Heart right ventricle (tissue), 16 donors: ENCODE results near the gene C19orf67. TPM values are rescaled to one million over a fixed set of nuclear protein-coding genes. Genes with fewer than 3 reads are reported as not detected.

ENCODE experiments used
- ATAC-seq, 8 donors: fragments of 200-7000 bp; cut with Tn5 transposase; one replicate each; pipeline ENCODE4 v1.9.1; 2020; ENCODE audit warnings: mild to moderate bottlenecking in 8 of 8, moderate library complexity in 8 of 8, moderate number of reproducible peaks in 1 of 8
- DNase-seq, 2 donors: peaks; one replicate each; pipeline ENCODE4 v3.0.0-alpha.2; 2020
- H3K27ac ChIP-seq, 10 donors: fragments of 200-600 bp; sonication (generic) in 2 of 10; one replicate each; pipeline versions ENCODE4 v1.5.0 to v1.8.0; 2020 to 2022; ENCODE audit warnings: mild to moderate bottlenecking in 3 of 10
- H3K27me3 ChIP-seq, 7 donors: fragments of 200-600 bp; one replicate each; pipeline ENCODE4 v1.8.0; 2021 to 2022; ENCODE audit warnings: mild to moderate bottlenecking in 2 of 7
- H3K36me3 ChIP-seq, 9 donors: fragments of 200-600 bp; sonication (generic) in 1 of 9; one replicate each; pipeline versions ENCODE4 v1.5.0 to v1.8.0; 2020 to 2022; ENCODE audit warnings: mild to moderate bottlenecking in 2 of 9
- H3K4me1 ChIP-seq, 9 donors: fragments of 200-600 bp; sonication (generic) in 1 of 9; one replicate each; pipeline versions ENCODE4 v1.5.0 to v1.8.0; 2020 to 2022; ENCODE audit warnings: mild to moderate bottlenecking in 4 of 9
- H3K4me3 ChIP-seq, 10 donors: fragments of 200-600 bp; sonication (generic) in 2 of 10; one replicate each; pipeline versions ENCODE4 v1.5.0 to v1.8.0; 2020 to 2022; ENCODE audit warnings: mild to moderate bottlenecking in 7 of 10, moderate library complexity in 2 of 10
- H3K9me3 ChIP-seq, 11 donors: fragments of 200-600 bp in 10 of 11; sonication (generic) in 2 of 11; one replicate each; pipeline versions ENCODE4 v1.5.0 to v1.8.0; 2013 to 2022; ENCODE audit warnings: mild to moderate bottlenecking in 2 of 11, control low read depth in 1 of 11, moderate library complexity in 1 of 11
- WGBS, 2 donors: extraction: QIAGEN DNeasy Blood & Tissue Kit; methylation state at CpG; one replicate each; pipeline ENCODE4 v1.1.7; 2013; ENCODE audit warnings: inconsistent platforms in 1 of 2; 5-methylcytosine and 5-hydroxymethylcytosine counted together
- intact Hi-C, 10 donors: fragments of 100-400 bp; cut with DNase I; formaldehyde crosslinking; loops; one replicate each; pipeline versions ENCODE4 v1.11.1 to v1.14.2; 2022
- polyA plus RNA-seq, 2 donors: library from polyadenylated mRNA; stranded (reverse); fragments of 200-250 nt; gene quantifications; one replicate each; pipeline ENCODE4 v1.2.3, GENCODE V29; 2013
- total RNA-seq, 10 donors: library from RNA; stranded (reverse); fragmentation: NEBNext Ultra II Directional in 3 of 10; extraction: Animal tissue kit (Norgen Biotek cat#: 25700) in 3 of 10; gene quantifications; one replicate each; pipeline versions ENCODE4 v1.2.1 to v1.2.4, GENCODE V29; 2021 to 2023
- TF ChIP-seq, protein P1 (sequence below), 9 donors: fragments of 200-600 bp; sonication (generic) in 2 of 9; IDR thresholded peaks; one replicate each; pipeline versions ENCODE4 v1.5.0 to v1.8.0; 2021 to 2022; ENCODE audit warnings: antibody characterized with exemption in 9 of 9, mild to moderate bottlenecking in 5 of 9, moderate library complexity in 1 of 9
- donor health status: Arrhythmogenic right ventricular cardiomyopathy.
- donor health status: ischemic (EF 13 %, LVEDD 7.1; RV severe dilation, severe dysfunction).
- donor health status: healthy with polysubstance abuse.
- donor health status: DM: no; HTN: yes; CAD: no.
- donor health status: DM: no; HTN: no; CAD: no.
- donor health status: ischemic (EF 25% LVEDD 6.9; RV normal size, moderate dysfunction).
- donor health status: ischemic (EF 25% LVEDD 5.7; RV mildly dilated, moderate dysfunction).
- donor health status: healthy.
- donor health status: DM: yes; HTN: yes; CAD: no.
- donor health status: Ischemic cardiomyopathy.
- donor health status: ischemic (EF 35%, LVEDD 5.7; RV mildly dilated, moderate dysfunction).
- donor health status: nonischemic (EF 11% LVEDD 7.7; RV severe dilation, severe dysfunction).
- donor health status: DM: yes; HTN: yes; CAD: no.
- donor health status: PGD.
- donor health status: ischemic (EF 29% LVEDD 5.4; RV normal size, mild dysfunction).
- donor health status: nonischemic (EF 23%, LVEDD 6.1; RV moderate dilation, normal function).

C19orf67 gene
- total and polyA plus RNA-seq, 12 donors, result not detected

GRCh38 chr19:14055396-14055795 lies 30.2 kb downstream of the C19orf67 start:
- no peak for DNase-seq
- ATAC-seq, result no peak
- peaks cover 0 to 17% (median 5%) of the 10 kb centered on the region in 9 donors for H3K4me1 ChIP-seq
- whole genome bisulfite sequencing, 2 donors, result 84 to 88% methylated on average over 3 of the region's 3 CpGs
- no peak overlapping the region for H3K27ac ChIP-seq
- peaks cover 0 to 26% (median 0%) of the 10 kb centered on the region in 9 donors for H3K36me3 ChIP-seq
- peaks cover 0 to 11% (median 0%) of the 10 kb centered on the region in 11 donors for H3K9me3 ChIP-seq
- TF ChIP-seq, protein P1, sequence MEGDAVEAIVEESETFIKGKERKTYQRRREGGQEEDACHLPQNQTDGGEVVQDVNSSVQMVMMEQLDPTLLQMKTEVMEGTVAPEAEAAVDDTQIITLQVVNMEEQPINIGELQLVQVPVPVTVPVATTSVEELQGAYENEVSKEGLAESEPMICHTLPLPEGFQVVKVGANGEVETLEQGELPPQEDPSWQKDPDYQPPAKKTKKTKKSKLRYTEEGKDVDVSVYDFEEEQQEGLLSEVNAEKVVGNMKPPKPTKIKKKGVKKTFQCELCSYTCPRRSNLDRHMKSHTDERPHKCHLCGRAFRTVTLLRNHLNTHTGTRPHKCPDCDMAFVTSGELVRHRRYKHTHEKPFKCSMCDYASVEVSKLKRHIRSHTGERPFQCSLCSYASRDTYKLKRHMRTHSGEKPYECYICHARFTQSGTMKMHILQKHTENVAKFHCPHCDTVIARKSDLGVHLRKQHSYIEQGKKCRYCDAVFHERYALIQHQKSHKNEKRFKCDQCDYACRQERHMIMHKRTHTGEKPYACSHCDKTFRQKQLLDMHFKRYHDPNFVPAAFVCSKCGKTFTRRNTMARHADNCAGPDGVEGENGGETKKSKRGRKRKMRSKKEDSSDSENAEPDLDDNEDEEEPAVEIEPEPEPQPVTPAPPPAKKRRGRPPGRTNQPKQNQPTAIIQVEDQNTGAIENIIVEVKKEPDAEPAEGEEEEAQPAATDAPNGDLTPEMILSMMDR (IDR thresholded peaks at IDR 0.05), result no peak
- peaks cover 0 to 41% (median 28%) of the 10 kb centered on the region in 7 donors for H3K27me3 ChIP-seq
- intact Hi-C loops, result no loop called here
- no peak overlapping the region for H3K4me3 ChIP-seq

- TF ChIP-seq, protein P1 (IDR thresholded peaks at IDR 0.05), result no peak
- no peak overlapping the region for H3K27ac ChIP-seq
- H3K27me3 ChIP-seq, result peaks cover 0 to 34% (median 22%) of the 10 kb centered on the region in 7 donors
- peaks cover 0 to 17% (median 5%) of the 10 kb centered on the region in 9 donors for H3K4me1 ChIP-seq
- ATAC-seq (peak in 1 of 8 donors; percentile 10), DNase-seq (no peak)
- no peak overlapping the region for H3K4me3 ChIP-seq
- WGBS, 2 donors, result 58 to 63% methylated on average over 11 of the region's 11 CpGs
- intact Hi-C loops, result loop anchor here in 3 of 10 donors (5.0 kb wide), 2 partner anchors 162 to 172 kb away; no protein-coding TSS in a partner anchor
- H3K36me3 ChIP-seq, result peaks cover 0 to 33% (median 0%) of the 10 kb centered on the region in 9 donors
- H3K9me3 ChIP-seq, result peaks cover 0 to 11% (median 0%) of the 10 kb centered on the region in 11 donors
Measured at GRCh38 chr19:14054721-14055120, 30.9 kb downstream of the C19orf67 start.

DNA sequence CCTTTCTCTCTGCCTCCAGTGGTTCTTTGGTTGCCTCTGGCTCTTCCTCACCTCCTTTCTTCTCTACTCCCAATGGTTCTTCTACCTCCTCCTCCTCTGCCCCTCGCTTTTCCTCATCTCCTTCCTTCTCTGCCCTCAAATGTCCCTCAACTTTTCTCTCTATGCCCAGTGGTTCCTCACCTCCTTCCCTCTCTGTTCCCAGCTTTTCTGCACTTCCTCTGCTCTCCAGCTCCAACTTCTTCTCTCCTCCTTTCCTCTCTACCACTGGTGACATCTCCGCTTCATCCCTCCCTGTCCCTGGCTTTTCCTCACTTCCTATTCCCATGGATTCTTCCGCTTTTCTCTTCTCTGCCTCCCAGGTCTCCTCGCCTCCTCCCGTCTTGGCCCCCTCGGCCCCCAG lies 31.5 kb downstream of the C19orf67 start:
- ATAC-seq (no peak), DNase-seq (no peak)
- Histone ChIP-seq H3K4me3 (no peak overlapping the region), H3K9me3 (peaks cover 0 to 11% (median 0%) of the 10 kb centered on the region in 11 donors), H3K27me3 (peaks cover 0 to 28% (median 15%) of the 10 kb centered on the region in 7 donors), H3K27ac (no peak overlapping the region), H3K4me1 (peaks cover 0 to 17% (median 5%) of the 10 kb centered on the region in 9 donors), H3K36me3 (peaks cover 0 to 36% (median 0%) of the 10 kb centered on the region in 9 donors)
- TF ChIP-seq, protein P1 (IDR thresholded peaks at IDR 0.05), result no peak
- intact Hi-C loops, result loop anchor here in 3 of 10 donors (5.0 kb wide), 2 partner anchors 162 to 172 kb away; no protein-coding TSS in a partner anchor
- WGBS, 2 donors, result 79 to 84% methylated on average over 6 of the region's 6 CpGs

DNA sequence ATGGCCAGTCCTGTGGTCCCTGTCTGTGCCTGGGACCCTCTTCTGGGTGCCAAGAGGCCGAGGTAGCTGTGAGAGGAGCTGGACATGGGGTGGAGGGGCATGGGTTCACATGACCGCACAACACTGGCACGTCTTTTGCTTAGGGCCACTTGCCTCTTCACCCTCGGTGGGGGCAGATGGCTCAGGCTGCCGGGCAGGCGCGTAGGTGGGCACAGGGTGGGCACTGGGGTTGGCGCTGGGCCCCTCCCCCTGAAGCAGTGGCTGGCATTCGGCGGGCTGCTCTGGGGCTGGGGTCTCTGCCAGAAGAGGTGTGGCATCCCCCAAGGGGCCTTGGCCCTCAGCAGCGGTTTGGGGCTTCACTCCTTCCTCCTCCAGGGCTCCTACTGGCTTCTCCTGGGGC lies 32.1 kb downstream of the C19orf67 start:
- intact Hi-C loops, result loop anchor here in 3 of 10 donors (5.0 kb wide), 2 partner anchors 161 to 171 kb away; no protein-coding TSS in a partner anchor
- DNase-seq, result no peak
- Histone ChIP-seq H3K4me3 (no peak overlapping the region), H3K27me3 (peaks cover 0 to 22% (median 9%) of the 10 kb centered on the region in 7 donors), H3K36me3 (peaks cover 0 to 42% (median 0%) of the 10 kb centered on the region in 9 donors), H3K9me3 (peaks cover 0 to 12% (median 0%) of the 10 kb centered on the region in 11 donors), H3K27ac (no peak overlapping the region), H3K4me1 (peaks cover 0 to 12% (median 5%) of the 10 kb centered on the region in 9 donors)
- TF ChIP-seq, protein P1 (IDR thresholded peaks at IDR 0.05), result no peak
- no peak for ATAC-seq
- WGBS, 2 donors, result 91 to 93% methylated on average over 11 of the region's 11 CpGs
